HT1080 (cell line): Measurements from ENCODE around the gene USP2. TPM values are rescaled to one million over a fixed set of nuclear protein-coding genes. Genes with fewer than 3 reads are reported as not detected.

Source experiments
- DNase-seq: peaks from one replicate; pipeline ENCODE4 v3.0.0-alpha.2; 2015; ENCODE audit warnings: low read depth
- total RNA-seq: library from RNA; depleted of rRNA; stranded (reverse); fragments of >200 nt; shearing (Covaris generic); gene quantifications from 2 replicates; pipeline ENCODE4 v1.2.3, GENCODE V29; 2014

USP2 gene
- total RNA-seq, 1 experiment from 2014 or later, result 1.0 TPM

- DNase-seq, result no peak
Measured at GRCh38 chr11:119342362-119343130, 38.9 kb downstream of the USP2 start.

GRCh38 chr11:119342023-119342300, 39.5 kb downstream of the USP2 start:
- DNase-seq, result no peak

- no peak for DNase-seq
Measured at GRCh38 chr11:119341222-119342022, 40.1 kb downstream of the USP2 start.

GRCh38 chr11:119340335-119341221, 40.9 kb downstream of the USP2 start, which contains the start of gene C1QTNF5:
Gene C1QTNF5 (minus strand): TSS chr11:119340883. CDS start chr11:119340397, 486 bp downstream.
- peak; percentile 32 for DNase-seq

GRCh38 chr11:119339589-119340334, 41.7 kb downstream of the USP2 start:
- no peak for DNase-seq

GRCh38 chr11:119338965-119339588, 42.4 kb downstream of the USP2 start:
- no peak for DNase-seq

- DNase-seq, result peak; percentile 77
Measured at GRCh38 chr11:119338318-119338890, 43.1 kb downstream of the USP2 start.

- peak; percentile 76 for DNase-seq
Measured at GRCh38 chr11:119337581-119338317, 43.7 kb downstream of the USP2 start.

- no peak for DNase-seq
Measured at GRCh38 chr11:119336744-119337469, 44.6 kb downstream of the USP2 start.

DNA sequence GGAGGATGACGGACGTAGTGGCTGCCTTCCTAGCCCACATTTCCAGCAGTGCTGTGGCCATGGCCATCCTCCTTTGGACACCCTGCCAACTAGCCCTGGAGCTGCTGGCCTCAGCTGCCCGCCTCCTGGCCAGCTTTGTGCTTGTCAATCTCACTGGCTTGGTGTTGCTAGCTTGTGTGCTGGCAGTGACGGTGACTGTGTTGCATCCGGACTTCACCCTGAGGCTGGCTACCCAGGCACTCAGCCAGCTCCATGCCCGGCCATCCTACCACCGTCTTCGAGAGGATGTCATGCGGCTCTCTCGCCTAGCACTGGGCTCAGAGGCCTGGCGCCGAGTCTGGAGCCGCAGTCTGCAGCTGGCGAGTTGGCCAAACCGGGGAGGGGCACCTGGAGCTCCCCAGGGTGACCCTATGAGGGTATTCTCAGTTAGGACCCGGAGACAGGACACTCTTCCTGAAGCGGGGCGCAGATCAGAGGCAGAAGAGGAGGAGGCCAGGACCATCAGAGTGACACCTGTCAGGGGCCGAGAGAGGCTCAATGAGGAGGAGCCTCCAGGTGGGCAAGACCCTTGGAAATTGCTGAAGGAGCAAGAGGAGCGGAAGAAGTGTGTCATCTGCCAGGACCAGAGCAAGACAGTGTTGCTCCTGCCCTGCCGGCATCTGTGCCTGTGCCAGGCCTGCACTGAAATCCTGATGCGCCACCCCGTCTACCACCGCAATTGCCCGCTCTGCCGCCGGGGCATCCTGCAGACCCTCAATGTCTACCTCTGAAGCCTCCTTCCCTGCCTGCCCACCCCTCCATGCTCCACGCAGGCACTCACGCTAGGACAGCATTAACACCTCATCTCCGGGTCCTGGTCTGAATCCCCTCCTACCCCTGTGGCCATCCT, 45.6 kb downstream of the USP2 start:
- no peak for DNase-seq

DNA sequence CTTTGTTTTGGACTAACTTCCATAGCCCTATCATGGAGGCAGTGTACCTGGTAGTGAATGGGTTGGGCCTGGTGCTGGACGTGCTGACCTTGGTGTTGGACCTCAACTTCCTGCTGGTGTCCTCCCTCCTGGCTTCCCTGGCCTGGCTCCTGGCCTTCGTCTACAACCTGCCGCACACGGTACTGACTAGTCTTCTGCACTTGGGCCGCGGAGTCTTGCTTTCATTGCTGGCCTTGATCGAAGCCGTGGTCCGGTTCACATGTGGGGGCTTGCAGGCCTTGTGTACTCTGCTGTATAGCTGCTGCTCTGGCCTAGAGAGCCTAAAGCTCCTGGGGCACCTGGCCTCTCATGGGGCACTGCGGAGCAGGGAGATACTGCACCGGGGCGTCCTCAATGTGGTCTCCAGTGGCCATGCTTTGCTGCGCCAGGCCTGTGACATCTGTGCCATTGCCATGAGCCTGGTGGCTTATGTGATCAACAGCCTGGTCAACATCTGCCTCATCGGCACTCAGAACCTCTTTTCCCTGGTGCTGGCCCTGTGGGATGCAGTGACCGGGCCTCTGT, 46.3 kb downstream of the USP2 start:
- DNase-seq, result no peak

GRCh38 chr11:119334174-119334930, 47.1 kb downstream of the USP2 start, which contains the start of gene RNF26:
Gene RNF26 (plus strand): TSS chr11:119334527. CDS start chr11:119335123, 596 bp downstream.
- peak; percentile 98 for DNase-seq

DNA sequence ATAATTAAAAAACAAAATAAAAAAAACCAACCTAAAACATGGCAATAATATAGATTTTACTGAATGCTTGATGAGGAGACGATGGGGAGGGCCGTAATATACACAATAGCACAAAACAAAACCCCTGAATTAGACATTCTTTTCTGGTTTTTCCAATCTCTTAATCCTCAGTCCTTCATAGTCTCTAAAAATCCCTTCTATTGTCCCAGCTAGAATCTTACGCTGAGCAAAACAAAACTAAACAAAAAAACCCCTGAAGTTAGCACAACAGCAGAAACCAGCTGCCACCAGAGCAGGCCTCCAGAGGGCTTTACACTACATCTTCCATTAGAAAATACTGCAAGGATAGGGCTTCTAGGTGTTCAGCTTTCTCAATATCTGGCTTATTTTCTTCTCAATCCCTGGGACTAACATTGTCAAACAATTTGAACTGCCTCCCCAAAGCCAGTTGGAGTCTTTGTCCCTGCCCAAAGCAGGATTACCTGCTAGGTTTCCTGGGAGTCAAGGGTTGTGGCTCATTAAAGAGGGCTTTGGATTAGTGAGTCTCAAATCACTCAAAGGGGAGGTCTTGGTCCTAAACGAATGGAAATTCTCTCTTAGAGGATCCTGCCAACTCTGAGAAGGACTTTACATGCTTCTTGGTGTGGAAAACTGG, 49.3 kb downstream of the USP2 start:
- DNase-seq, result no peak

DNA sequence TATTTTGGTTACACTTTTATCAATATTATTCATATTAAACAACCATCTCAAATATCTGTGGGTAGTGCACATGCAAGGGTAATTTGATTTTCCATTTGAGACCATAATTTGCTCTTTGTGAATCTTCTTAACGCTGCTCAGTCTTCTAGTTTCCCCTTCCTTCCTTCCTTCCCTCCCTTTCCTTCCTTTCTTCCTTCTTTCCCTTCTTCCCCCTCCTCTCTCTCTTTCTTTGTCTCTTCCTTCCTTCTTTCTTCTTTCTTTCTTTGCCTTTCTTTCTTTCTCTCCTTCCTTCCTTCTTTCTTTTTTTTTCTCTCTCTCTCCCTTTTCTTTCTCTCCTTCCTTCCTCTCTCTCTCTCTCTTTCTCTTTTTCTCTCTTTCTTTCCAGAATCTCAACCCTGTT, 51.3 kb downstream of the USP2 start:
- DNase-seq, result no peak

DNA sequence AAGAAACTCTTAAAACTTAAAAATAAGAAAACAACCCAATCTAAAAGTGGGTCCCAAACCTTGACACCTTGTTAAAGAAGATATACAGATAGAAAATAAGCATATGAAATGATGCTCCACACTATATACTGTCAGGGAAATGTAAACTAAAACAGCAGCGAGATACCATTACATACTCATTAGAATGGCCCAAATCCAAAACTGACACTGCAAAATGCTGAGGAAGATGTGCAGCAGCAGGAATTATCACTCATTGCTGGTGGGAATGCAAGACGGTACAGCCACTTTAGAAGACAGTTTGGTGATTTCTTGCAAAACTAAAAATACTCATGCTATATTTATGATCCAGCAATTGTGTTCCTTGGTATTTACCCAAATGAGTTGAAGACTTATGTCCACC, 52.2 kb downstream of the USP2 start:
- no peak for DNase-seq

DNA sequence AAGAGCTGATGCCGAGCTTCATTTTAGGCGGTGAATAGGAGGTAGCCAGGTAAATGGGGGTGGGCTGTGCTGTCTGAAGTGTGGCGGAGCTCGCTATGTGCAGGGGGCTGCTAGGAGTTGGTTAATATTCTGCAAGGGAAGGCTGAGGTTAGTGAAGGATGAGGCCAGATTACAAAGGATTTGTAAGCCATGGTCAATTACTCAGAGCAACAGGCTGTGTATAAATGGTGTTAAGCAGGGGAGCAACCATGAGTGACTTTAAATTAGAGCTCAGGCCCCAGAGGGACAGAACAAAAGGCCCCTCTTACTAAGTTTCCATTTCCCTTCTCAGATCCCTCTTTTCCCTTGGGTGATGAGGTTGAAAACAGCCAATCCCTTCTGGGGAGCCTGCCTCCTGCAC, 57.3 kb downstream of the USP2 start:
- DNase-seq, result no peak
